ENCODE data around the gene CHAMP1. TPM values are rescaled to one million over a fixed set of nuclear protein-coding genes. Genes with fewer than 3 reads are reported as not detected.

CHAMP1 gene
- total and polyA plus RNA-seq, 2 donors (not counting 3 experiments of a cell fraction or from before 2014, with no cell fraction given): 19.2 to 24.1 TPM

GRCh38 chr13:114268344-114269280, 45.7 kb upstream of the CHAMP1 start:
- Histone ChIP-seq H3K79me2 (ENCODE audit: control insufficient read depth, insufficient read depth, low read length) (no peaks in the 10 kb centered on the region), H2AFZ (ENCODE audit: low read depth, low read length) (no peak overlapping the region), H3K36me3 (ENCODE audit: control insufficient read depth in 2 of 2, extremely low read depth in 1 of 2, insufficient read depth in 2 of 2, low read length in 2 of 2) (peaks cover 27 to 28% of the 10 kb centered on the region in 2 experiments), H3K4me3 (replicated peaks in 1 of 3; ENCODE audit: insufficient read depth in 1 of 3, low read depth in 1 of 3, low read length in 3 of 3) (no peak overlapping the region), H3K27me3 (ENCODE audit: control insufficient read depth in 2 of 2, insufficient read depth in 2 of 2, low read length in 2 of 2) (no peaks in the 10 kb centered on the region), H3K27ac (ENCODE audit: insufficient read depth, low read depth, low read length) (no peak overlapping the region), H3K4me1 (ENCODE audit: control insufficient read depth, extremely low read depth, insufficient read depth, low read length) (no peaks in the 10 kb centered on the region), H3K4me2 (ENCODE audit: insufficient read depth, low read length) (no peak overlapping the region), H3K9ac (replicated peaks; ENCODE audit: extremely low read depth, insufficient read depth, low read length) (no peak overlapping the region), H3K9me1 (replicated peaks; ENCODE audit: control insufficient read depth, extremely low read depth, insufficient read depth, low read length) (no peaks in the 10 kb centered on the region), H4K20me1 (replicated peaks; ENCODE audit: control insufficient read depth, extremely low read depth, insufficient read depth, low read length) (no peaks in the 10 kb centered on the region), H3K9me3 (replicated peaks; ENCODE audit: control insufficient read depth, insufficient read depth, low read length) (no peaks in the 10 kb centered on the region)
- POLR2A ChIA-PET: no interaction called here
- intact Hi-C loops (cut with micrococcal nuclease) (no loop called here), dilution Hi-C loops (cut with MboI; ENCODE audit: extremely low pct_ligation_motif_present, low sequenced_read_pairs) (no loop called here)
- CTCF ChIA-PET: interaction anchor here (0.5 to 1.5 kb wide), 2 partner anchors 24 to 50 kb away, joined by 3 to 4 read pairs; no protein-coding TSS in a partner anchor
- DNase-seq (ENCODE audit: low read depth, low spot score) (no peak), FAIRE-seq (no peak)
- BruUV-seq (replicated peaks): no TSS peak
- TF ChIP-seq FOS (IDR thresholded peaks at IDR 0.05; ENCODE audit: borderline replicate concordance, insufficient read depth, low read length) (no peak), POLR2A (IDR thresholded peaks at IDR 0.05; ENCODE audit: low read depth, low read length) (no peak), EZH2 (IDR thresholded peaks at IDR 0.05; ENCODE audit: borderline replicate concordance, low read depth, low read length, severe bottlenecking) (no peak)

DNA sequence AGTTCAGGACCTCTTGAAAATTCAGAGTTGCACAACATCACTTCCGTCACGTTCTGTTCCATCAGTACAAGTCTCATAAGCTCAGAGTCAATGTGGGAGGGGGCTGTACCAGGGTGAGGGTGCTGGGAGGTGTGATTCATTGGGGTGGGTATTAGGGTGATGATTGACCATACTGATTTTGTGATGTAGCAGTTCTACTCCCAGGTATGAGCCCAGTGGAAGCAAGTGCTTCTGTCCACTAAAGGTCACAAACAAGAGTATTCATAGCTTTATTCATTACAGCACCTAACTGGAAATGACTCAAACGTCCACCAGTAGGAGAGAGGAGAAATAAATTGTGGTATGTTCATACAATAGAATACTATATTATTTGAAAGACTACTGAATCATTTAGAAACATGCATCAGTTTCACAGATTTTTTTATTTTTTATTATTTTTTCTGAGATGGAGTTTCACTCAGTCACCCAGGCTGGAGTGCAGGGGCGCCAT, 45.0 kb upstream of the CHAMP1 start:
- dilution Hi-C loops (cut with MboI; ENCODE audit: extremely low pct_ligation_motif_present, low sequenced_read_pairs): no loop called here
- ChIA-PET CTCF (interaction anchor here (0.5 to 1.5 kb wide), 2 partner anchors 24 to 50 kb away, joined by 3 to 4 read pairs; no protein-coding TSS in a partner anchor), POLR2A (no interaction called here)
- Histone ChIP-seq H4K20me1 (replicated peaks; ENCODE audit: control insufficient read depth, extremely low read depth, insufficient read depth, low read length) (no peaks in the 10 kb centered on the region), H3K9me1 (replicated peaks; ENCODE audit: control insufficient read depth, extremely low read depth, insufficient read depth, low read length) (no peaks in the 10 kb centered on the region), H3K27me3 (ENCODE audit: control insufficient read depth in 2 of 2, insufficient read depth in 2 of 2, low read length in 2 of 2) (no peaks in the 10 kb centered on the region), H3K36me3 (ENCODE audit: control insufficient read depth in 2 of 2, extremely low read depth in 1 of 2, insufficient read depth in 2 of 2, low read length in 2 of 2) (peaks cover 24 to 26% of the 10 kb centered on the region in 2 experiments), H3K4me1 (ENCODE audit: control insufficient read depth, extremely low read depth, insufficient read depth, low read length) (no peaks in the 10 kb centered on the region), H3K9ac (replicated peaks; ENCODE audit: extremely low read depth, insufficient read depth, low read length) (no peak overlapping the region), H3K4me3 (replicated peaks in 1 of 3; ENCODE audit: insufficient read depth in 1 of 3, low read depth in 1 of 3, low read length in 3 of 3) (no peak overlapping the region), H3K9me3 (replicated peaks; ENCODE audit: control insufficient read depth, insufficient read depth, low read length) (no peaks in the 10 kb centered on the region), H3K27ac (ENCODE audit: insufficient read depth, low read depth, low read length) (no peak overlapping the region), H2AFZ (ENCODE audit: low read depth, low read length) (no peak overlapping the region), H3K79me2 (ENCODE audit: control insufficient read depth, insufficient read depth, low read length) (no peaks in the 10 kb centered on the region), H3K4me2 (ENCODE audit: insufficient read depth, low read length) (no peak overlapping the region)
- DNase-seq (ENCODE audit: low read depth, low spot score) (no peak), FAIRE-seq (no peak)
- no TSS peak for BruUV-seq (replicated peaks)
- TF ChIP-seq CTCF (IDR thresholded peaks at IDR 0.05; ENCODE audit: extremely low read depth in 1 of 2, insufficient read depth in 1 of 2, low read depth in 1 of 2, low read length in 2 of 2): no peak
- TF ChIP-seq FOS (IDR thresholded peaks at IDR 0.05; ENCODE audit: borderline replicate concordance, insufficient read depth, low read length): no peak
- no peak for TF ChIP-seq EZH2 (IDR thresholded peaks at IDR 0.05; ENCODE audit: borderline replicate concordance, low read depth, low read length, severe bottlenecking)
- TF ChIP-seq GATA2 (IDR thresholded peaks at IDR 0.05; ENCODE audit: insufficient read depth, insufficient read length, low read depth, low read length): no peak
- TF ChIP-seq MYC (IDR thresholded peaks at IDR 0.05; ENCODE audit: low read depth, low read length): no peak
- no peak for TF ChIP-seq JUN (IDR thresholded peaks at IDR 0.05; ENCODE audit: borderline replicate concordance, insufficient read depth, insufficient read length, low read depth)
- no peak for TF ChIP-seq MAX (IDR thresholded peaks at IDR 0.05; ENCODE audit: insufficient read depth, insufficient read length)
- TF ChIP-seq POLR2A (IDR thresholded peaks at IDR 0.05; ENCODE audit: low read depth, low read length): no peak
- no peak for TF ChIP-seq POLR2AphosphoS5 (IDR thresholded peaks at IDR 0.05; ENCODE audit: insufficient read depth, low read depth, low read length)
- intact Hi-C loops (cut with micrococcal nuclease): no loop called here

Data from endothelial cell of umbilical vein (primary cell).